HG02623 (cell line): ENCODE results near the gene CWH43.
"Not testable (repeated sequence)": the region's sequence is repeated elsewhere in the genome, so short reads cannot be mapped to it uniquely, and the experiment has no call there.

Experiments
- ATAC-seq: cut with Tn5 transposase; IDR thresholded peaks from one replicate; pipeline ENCODE4 v1.9.1; 2021; ENCODE audit warnings: moderate library complexity; ENCODE audit not compliant: unreplicated experiment

Gene CWH43

GRCh38 chr4:49096215-49096614, 110.1 kb downstream of the CWH43 start:
- not testable (repeated sequence) for ATAC-seq

DNA sequence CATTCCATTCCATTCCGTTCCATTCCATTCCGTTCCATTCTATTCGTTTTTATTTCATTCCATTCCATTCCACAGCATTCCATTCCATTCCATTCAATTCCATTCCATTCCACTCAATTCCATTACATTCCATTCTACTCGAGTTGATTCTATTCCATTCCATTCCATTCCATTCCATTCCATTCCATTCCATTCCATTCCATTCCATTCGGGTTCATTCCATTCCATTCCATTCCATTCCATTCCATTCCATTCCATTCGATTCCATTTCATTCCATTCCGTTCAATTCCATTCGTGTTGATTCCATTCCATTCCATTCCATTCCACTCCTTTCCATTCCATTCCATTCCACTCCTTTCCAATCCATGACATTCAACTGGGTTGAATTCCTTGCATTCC, 110.6 kb downstream of the CWH43 start:
- ATAC-seq = not testable (repeated sequence)

- not testable (repeated sequence) for ATAC-seq
Measured at GRCh38 chr4:49097071-49097470, 111.0 kb downstream of the CWH43 start.

- not testable (repeated sequence) for ATAC-seq
Measured at GRCh38 chr4:49097505-49097904, 111.4 kb downstream of the CWH43 start.

- ATAC-seq = not testable (repeated sequence)
Measured at GRCh38 chr4:49098034-49098759, 112.1 kb downstream of the CWH43 start.

DNA sequence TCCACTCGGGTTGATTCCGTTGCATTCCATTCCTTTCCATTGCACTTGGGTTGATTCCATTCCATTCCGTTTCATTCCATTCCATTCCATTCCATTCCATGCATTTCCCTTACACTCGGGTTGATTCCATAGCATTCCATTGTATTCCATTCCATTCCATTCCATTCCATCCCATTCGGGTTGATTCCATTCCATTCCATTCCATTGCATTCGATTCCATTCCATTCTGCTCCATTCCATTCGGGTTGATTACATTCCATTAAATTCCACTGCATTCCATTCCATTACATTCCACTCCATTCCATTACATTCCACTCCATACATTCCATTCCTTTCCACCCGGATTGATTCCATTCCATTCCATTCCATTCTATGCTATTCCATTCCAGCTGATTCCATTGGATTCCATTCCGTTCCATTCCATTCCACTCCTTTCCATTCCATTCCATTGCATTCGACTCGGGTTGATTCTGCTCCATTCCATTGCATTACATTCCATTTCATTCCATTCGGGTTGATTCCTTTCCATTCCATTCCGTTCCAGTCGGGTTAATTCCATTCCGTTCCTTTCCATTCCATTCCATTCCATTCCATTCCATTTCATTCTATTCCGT, 113.9 kb downstream of the CWH43 start:
- ATAC-seq = not testable (repeated sequence)

DNA sequence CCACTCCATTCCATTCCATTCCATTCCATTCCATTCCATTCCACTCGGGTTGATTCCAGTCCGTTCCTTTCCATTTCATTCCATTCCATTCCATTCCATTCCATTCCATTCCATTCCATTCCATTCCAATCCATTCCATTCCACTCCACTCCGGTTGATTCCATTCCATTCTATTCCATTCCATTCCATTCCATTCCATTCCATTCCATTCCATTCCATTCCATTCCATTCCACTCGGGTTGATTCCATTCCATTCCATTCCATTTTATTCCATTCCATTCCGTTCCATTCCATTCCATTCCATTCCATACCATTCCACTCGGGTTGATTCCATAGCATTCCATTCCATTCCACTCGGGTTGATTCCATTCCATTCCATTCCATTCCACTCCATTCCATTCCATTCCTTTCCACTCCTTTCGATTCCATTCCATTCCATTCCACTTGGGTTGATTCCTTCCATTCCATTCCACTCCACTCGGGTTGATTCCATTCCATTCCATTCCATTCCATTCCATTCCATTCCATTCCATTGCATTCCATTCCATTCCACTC, 116.3 kb downstream of the CWH43 start:
- peak; percentile 26 for ATAC-seq

GRCh38 chr4:49103436-49104136, 117.5 kb downstream of the CWH43 start:
- not testable (repeated sequence) for ATAC-seq

GRCh38 chr4:49104231-49104930, 118.3 kb downstream of the CWH43 start:
- ATAC-seq = not testable (repeated sequence)

GRCh38 chr4:49105248-49105904, 119.3 kb downstream of the CWH43 start:
- ATAC-seq = not testable (repeated sequence)

- not testable (repeated sequence) for ATAC-seq
Measured at GRCh38 chr4:49107262-49107661, 121.2 kb downstream of the CWH43 start.

GRCh38 chr4:49108183-49108978, 122.3 kb downstream of the CWH43 start:
- ATAC-seq = peak; percentile 28

DNA sequence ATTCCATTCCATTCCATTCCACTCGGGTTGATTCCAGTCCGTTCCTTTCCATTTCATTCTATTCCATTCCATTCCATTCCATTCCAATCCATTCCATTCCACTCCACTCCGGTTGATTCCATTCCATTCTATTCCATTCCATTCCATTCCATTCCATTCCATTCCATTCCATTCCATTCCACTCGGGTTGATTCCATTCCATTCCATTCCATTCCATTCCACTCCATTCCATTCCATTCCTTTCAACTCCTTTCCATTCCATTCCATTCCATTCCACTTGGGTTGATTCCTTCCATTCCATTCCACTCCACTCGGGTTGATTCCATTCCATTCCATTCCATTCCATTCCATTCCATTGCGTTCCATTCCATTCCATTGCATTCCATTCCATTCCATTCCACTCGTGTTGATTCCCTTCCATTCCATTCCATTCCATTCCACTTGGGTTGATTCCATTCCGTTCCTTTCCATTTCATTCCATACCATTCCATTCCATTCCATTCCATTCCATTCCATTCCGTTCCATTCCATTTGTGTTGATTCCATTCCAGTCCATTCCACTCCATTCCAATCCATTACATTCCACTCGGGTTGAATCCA, 123.6 kb downstream of the CWH43 start:
- ATAC-seq = peak; percentile 31

DNA sequence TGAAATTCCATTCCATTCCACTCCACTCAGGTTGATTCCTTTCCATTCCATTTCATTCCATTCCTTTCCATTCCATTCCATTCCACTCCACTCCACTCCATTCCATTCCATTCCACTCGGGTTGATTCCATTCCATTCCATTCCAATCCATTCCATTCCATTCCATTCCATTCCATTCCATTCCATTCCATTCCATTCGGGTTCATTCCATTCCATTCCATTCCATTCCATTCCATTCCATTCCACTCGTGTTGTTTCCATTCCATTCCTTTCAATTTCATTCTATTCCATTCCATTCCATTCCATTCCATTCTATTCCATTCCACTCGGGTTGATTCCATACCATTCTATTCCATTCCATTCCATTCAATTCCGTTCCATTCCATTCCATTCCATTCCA, 124.5 kb downstream of the CWH43 start:
- peak; percentile 38 for ATAC-seq
